HG03521 (cell line): Measurements from ENCODE around the gene OTOL1.

Source experiments
- ATAC-seq: cut with Tn5 transposase; IDR thresholded peaks from one replicate; pipeline ENCODE4 v1.9.1; 2021; ENCODE audit warnings: mild to moderate bottlenecking, moderate library complexity; ENCODE audit not compliant: unreplicated experiment

Gene OTOL1

DNA sequence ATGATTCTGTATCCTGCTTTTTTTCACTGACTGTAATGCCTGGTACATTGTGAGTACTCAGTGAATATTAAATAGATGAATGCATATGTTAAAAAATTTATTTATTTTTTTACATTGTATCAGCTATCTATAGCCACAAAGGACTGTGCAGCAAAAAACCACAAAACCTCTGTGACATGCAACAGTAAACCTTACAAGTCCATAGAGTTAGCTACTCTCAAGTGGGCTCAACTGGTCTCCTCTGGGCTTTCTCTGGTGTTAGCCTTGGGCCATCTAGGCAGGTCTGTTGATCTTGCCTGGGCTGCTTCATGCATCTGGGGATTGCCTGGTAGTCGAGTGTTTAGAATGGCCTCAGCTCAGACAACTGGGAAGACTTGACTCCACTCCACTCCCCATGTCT is 35.3 kb downstream of the OTOL1 start:
- ATAC-seq: no peak

DNA sequence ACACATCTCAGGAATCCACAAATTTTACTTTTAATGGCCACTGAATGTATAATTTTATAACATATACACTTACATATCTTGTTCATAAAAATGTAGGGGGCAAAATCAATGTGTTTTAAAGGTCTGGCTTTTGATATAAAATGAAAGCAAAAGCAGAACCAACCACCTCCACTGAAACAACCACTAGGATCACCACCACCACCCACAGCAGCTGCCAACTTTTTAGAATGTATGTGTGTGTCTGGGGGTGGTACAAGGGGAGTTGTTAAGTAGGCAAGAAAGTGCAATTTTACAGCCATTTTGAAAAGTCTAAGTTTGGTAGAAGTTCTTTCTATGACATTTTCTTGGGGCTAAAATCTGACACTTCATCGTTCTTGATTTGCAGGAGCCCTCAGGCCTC is 44.0 kb downstream of the OTOL1 start:
- ATAC-seq: peak; percentile 66

DNA sequence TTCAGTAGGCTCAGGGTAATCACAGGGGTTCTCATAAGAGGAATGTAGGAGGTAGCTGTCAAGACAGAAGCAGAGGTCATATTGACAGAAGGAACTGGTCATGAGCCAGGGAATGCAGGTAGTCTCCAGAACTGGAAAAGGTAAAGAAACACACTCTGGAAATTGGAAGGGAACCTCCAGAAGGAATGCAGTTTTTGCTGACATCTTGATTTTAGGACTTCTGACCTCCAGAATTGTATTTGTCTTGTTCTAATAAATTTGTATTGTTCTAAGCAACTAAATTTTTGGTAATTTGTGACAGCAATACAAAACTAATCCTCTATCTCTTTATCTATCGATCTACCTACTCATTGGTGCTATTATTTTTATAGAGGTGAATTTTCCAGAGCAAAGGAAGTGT is 49.2 kb downstream of the OTOL1 start:
- no peak for ATAC-seq

DNA sequence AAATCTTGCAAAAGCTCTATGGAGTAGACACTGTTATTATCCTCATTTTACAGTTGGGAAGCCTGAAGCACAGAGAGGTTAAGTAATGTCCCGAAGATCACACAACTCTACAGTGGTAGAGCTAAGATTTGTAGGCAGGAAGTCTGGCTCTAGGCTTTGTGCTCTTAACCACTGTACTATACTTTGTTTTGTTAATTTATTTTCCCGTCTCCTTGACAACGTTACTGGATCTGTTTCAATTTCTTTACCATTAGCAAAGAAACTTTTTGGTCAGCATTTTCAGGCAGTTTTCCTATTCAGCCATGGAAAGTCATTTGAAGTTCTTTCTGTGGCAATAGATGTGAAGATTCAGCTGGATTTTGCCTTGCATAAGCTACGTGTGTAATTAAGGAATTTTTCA is 51.7 kb downstream of the OTOL1 start:
- no peak for ATAC-seq

- ATAC-seq: no peak
These were observed 52.7 kb downstream of the OTOL1 start for GRCh38 chr3:161549261-161549660.

- ATAC-seq: no peak
These were observed 54.0 kb downstream of the OTOL1 start for GRCh38 chr3:161550491-161551195.

DNA sequence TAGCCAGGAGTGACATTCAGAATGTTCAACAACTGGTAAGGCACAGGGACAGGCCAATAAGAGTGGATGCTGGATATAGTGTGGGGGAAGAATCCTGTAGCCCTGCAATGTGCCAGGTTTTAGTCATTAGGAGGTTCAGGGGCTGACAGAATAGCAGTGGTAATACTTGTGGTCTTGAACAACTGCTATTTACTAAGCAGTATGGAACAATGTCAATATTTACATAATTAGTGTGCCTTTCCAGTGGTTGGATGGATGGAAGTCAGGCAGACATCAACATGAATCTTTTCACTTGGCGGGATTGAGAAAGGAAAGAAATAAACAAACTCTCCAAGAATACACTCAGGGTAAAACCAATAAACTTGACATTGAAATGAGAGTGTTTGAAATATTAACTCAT is 55.1 kb downstream of the OTOL1 start:
- no peak for ATAC-seq

DNA sequence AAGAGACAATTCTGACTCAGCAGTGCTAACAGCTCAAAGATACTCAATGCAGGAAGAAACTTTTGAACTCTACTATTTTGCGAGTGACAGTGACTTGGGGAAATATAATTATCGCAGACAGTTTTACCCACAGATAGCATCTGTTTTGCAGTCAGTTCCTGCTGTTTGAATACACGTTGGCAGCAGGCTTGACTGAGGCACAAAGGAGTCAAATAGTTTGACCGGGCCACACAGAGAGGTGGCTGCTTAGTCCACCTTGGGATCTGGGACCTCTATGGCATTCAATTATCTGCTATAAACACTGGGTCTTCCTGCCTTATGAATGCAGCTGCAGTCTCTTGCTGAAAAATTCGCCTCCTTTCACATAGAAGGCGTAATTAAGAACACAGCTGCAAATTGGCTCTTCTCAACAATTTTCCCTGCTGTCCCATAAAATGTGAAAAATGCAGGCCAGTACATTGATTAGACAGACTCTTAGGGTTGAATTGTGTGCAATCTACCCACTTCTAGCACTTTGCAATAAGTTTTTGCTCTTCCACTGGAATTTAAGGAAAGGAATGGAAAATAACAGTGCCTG is 56.5 kb downstream of the OTOL1 start:
- no peak for ATAC-seq
